Anterior cingulate cortex (tissue), 58 donors: Measurements from ENCODE around the gene ALG1.
A peak's percentile ranks its signal among the peaks of the same experiment; 100 is the strongest.
"Not testable (repeated sequence)": the region's sequence is repeated elsewhere in the genome, so short reads cannot be mapped to it uniquely, and the experiment has no call there.

Source experiments
- DNase-seq, 58 donors: peaks; one replicate each; lab custom pipeline; 2025; lab: John Stamatoyannopoulos, UW

Gene ALG1

GRCh38 chr16:5072334-5073278 is 963 bp downstream of the ALG1 start:
- no peak for DNase-seq

GRCh38 chr16:5073279-5073629 is 1.6 kb downstream of the ALG1 start:
- no peak for DNase-seq

DNA sequence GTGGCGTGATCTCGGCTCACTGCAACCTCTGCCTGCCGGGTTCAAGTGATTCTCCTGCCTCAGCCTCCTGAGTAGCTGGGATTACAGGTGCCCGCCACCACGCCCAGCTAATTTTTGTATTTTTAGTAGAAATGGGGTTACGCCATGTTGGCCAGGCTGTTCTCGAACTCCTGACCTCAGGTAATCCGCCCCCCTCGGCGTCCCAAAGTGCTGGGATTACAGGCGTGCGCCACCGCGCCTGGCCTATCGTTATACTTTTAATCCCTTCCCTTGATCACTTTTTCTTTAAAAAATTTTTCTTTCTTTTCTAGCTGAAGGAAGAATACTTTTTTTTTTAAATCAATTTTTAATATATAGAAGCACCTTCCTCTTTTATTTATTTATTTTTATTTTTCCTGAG is 2.1 kb downstream of the ALG1 start:
- not testable (repeated sequence) for DNase-seq

DNA sequence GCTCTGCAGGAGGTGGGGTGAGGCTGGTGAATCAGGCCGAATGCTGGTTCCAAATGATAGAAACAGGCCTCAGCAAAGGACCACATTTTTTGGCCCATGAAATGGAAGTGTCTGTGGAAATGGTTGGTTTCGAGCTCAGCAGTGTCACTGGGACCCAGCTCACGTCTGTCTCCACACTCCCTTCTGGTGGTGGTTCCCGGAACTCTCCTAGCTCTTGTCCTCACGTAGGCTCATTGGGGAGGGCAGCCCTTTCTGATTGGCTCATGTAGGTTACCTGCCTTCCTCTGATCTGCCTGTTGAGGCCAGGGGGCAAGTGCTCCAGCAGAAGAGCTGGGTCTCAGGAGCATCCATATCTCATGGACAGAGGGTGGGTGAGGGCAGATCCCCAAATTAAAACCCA is 4.0 kb downstream of the ALG1 start:
- no peak for DNase-seq

GRCh38 chr16:5077304-5077703 is 5.7 kb downstream of the ALG1 start:
- no peak for DNase-seq

DNA sequence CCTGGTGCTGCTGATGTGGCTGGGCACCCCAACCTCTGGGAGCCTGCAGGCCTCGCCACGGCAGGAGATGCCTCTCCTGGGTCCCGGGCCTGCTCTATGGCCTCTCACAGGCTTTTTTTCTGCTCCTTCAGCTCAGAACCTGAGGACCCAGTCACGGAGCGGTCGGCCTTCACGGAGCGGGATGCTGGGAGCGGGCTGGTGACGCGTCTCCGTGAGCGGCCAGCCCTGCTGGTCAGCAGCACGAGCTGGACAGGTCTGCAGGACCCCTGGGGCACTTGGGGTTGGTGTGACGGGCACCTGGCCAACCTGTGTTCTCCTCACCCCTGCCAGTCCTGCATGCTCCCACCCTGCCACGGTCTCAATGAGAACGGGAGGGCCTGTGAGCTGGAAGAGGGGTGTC is 7.0 kb downstream of the ALG1 start:
- no peak for DNase-seq

GRCh38 chr16:5080461-5080860 is 8.8 kb downstream of the ALG1 start:
- not testable (repeated sequence) for DNase-seq

DNA sequence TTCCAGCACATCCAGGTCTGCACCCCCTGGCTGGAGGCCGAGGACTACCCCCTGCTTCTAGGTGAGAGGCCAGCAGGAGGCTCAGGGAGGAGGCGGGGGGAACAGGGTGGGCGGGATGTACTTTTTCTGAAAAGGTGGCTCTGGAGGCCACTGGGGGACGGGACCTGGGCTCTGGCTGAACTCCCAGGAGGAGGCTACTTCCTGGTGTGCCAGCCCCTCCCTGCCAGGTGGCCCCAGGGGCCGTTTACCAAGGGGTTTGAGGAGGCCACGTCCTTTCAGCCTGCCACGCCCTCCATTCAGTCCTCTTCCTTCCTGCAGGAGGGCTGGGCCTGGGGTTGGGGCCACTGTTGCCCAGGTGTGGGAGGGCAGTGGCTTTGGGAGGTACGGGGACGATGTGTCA is 9.4 kb downstream of the ALG1 start:
- not testable (repeated sequence) for DNase-seq

- not testable (repeated sequence) for DNase-seq
Measured at GRCh38 chr16:5083646-5084045, 12.0 kb downstream of the ALG1 start.

- DNase-seq, result not testable (repeated sequence)
Measured at GRCh38 chr16:5084099-5084731, 12.6 kb downstream of the ALG1 start.

GRCh38 chr16:5084802-5085201 is 13.2 kb downstream of the ALG1 start:
- peak in 39 of 58 donors; percentile 0 to 64 (median 15) for DNase-seq

GRCh38 chr16:5085716-5086115 is 14.1 kb downstream of the ALG1 start:
- not testable (repeated sequence) for DNase-seq

- not testable (repeated sequence) for DNase-seq
Measured at GRCh38 chr16:5088086-5088790, 16.6 kb downstream of the ALG1 start.

DNA sequence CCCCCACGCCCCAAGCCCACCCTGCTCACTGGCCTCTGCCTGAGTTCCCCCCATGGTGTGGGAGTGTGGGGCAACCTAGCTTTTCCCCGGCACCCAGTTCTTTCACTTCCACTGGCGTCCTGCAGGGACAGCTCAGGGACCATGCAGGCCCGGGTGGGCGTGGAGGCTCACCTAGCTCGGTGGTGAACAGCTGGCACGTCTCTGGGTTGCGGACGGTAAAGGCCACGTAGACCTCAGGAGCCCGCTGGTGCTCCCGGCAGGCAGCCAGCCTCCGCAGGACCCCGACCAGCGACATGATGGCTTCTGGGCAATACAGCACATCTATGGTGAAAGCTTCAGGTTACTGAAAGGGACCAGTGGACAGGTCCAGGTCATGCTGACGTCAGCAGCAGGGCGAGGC is 17.3 kb downstream of the ALG1 start:
- DNase-seq, result not testable (repeated sequence)

DNA sequence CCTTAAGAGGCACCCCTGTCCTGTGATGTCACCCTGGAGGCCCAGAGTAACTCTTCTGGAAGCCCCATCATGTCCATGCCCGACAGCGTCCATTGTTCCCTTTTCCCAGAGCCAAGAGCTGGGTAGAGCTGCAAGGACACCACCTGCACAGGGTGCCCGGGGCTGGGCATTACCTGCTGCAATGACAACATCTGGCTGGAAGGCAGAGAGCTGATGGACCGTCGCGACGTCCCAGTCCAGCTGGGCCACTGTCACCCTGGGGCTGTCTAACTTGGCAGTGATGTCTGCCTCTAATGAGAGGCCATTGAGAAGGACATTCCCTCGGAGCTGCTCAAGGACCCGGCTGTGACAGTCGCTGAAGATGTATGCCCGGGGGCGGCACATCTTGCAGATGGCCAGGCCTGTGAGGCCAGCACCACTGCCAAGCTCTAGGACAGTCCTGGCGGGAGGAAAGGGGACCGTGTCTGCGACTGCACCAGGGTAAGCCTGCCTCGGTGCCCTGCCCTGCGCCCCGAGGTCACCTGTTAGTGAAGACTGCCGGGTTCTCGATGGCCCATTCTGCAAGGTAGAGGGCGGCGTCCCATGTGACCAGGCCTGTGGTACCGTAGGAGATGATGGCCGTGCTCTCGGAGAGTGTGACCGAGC is 18.4 kb downstream of the ALG1 start:
- not testable (repeated sequence) for DNase-seq

DNA sequence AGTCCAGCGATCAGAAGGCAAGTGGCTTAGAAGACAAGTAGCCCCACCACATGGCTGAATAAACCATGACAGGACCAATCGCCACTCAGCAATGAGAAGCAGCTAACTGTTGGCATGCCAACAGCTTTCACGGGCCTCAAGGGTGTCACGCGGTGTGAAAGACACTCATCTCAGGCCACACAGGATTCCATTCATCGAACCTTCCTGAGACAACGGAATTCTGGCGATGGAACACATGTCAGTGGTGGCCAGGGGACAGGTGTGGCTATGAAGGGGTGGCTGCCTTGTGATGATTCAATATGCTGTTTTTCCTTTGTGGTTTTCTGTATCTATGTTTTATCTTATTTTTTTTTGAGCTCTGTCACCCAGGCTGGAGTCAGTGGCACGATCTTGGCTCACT is 18.9 kb downstream of the ALG1 start:
- not testable (repeated sequence) for DNase-seq

DNA sequence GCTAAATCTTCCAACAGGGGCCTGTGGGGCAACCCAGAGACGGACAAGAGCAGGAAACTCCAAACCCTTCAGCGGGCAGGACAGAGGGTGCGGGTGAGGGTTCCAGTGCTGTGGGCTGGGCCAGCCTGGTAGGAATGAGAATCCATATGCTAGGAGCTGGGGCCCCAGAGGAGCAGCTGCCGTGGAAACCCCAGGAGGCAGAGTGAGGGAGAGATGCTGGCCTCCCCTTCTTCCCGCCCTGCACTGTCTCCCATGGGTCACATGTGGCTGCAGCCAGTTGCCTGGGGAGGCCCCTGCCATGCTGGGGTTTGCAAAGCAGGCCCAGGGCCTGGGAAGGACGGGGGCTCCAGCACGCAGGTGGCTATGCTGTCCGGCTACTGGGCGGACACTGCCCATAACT is 21.4 kb downstream of the ALG1 start:
- DNase-seq, result not testable (repeated sequence)

GRCh38 chr16:5093746-5094145 is 22.1 kb downstream of the ALG1 start:
- DNase-seq, result not testable (repeated sequence)

- DNase-seq, result peak in 1 of 58 donors; percentile 9
Measured at GRCh38 chr16:5095145-5095830, 23.6 kb downstream of the ALG1 start.
